Activated CD4-positive, alpha-beta T cell treated with anti-CD3 and anti-CD28 coated beads, Interleukin-2, amount 50 U/mL, for 16 hours (primary cell): ENCODE measurements around the gene OR52W1.

Experiments used
- DNase-seq: peaks from one replicate; pipeline ENCODE4 v3.0.0-alpha.2; 2020

OR52W1 gene

GRCh38 chr11:6199174-6199810 is at the start of gene OR52W1:
Gene OR52W1, plus strand, starts transcription at chr11:6199224. Its CDS starts 0 bp downstream, at chr11:6199224.
- DNase-seq, result no peak

- DNase-seq, result no peak
These were observed 47.9 kb upstream of the OR52W1 start for GRCh38 chr11:6151117-6151516.

- no peak for DNase-seq
These were observed 46.9 kb upstream of the OR52W1 start for GRCh38 chr11:6152126-6152525.

- no peak for DNase-seq
These were observed 42.2 kb upstream of the OR52W1 start for GRCh38 chr11:6156628-6157359.

- DNase-seq, result no peak
These were observed 28.8 kb upstream of the OR52W1 start, which contains the start of gene OR52B2 for GRCh38 chr11:6170226-6170625. Gene OR52B2, minus strand, starts transcription at chr11:6170326. Its CDS starts 0 bp downstream, at chr11:6170326.

- DNase-seq, result no peak
These were observed 23.6 kb upstream of the OR52W1 start for GRCh38 chr11:6175440-6175839.

GRCh38 chr11:6191742-6192141 is 7.3 kb upstream of the OR52W1 start:
- no peak for DNase-seq

- no peak for DNase-seq
These were observed 4.9 kb upstream of the OR52W1 start for GRCh38 chr11:6194065-6194581.

GRCh38 chr11:6196396-6196795 is 2.6 kb upstream of the OR52W1 start:
- DNase-seq, result peak; percentile 56

GRCh38 chr11:6197466-6198200 is 1.4 kb upstream of the OR52W1 start:
- no peak for DNase-seq

- DNase-seq, result peak; percentile 26
These were observed 2.0 kb downstream of the OR52W1 start for GRCh38 chr11:6200975-6201374.

- DNase-seq, result peak; percentile 54
These were observed 2.5 kb downstream of the OR52W1 start for GRCh38 chr11:6201481-6201880.

- DNase-seq, result no peak
These were observed 3.0 kb downstream of the OR52W1 start for GRCh38 chr11:6202041-6202440.

GRCh38 chr11:6203327-6203726 is 4.3 kb downstream of the OR52W1 start:
- peak; percentile 44 for DNase-seq

- DNase-seq, result no peak
These were observed 5.7 kb downstream of the OR52W1 start for GRCh38 chr11:6204706-6205105.

- DNase-seq, result no peak
These were observed 6.3 kb downstream of the OR52W1 start, which contains the start of gene C11orf42 for GRCh38 chr11:6205366-6205765. Gene C11orf42, plus strand, starts transcription at chr11:6205557. Its CDS starts 59 bp downstream, at chr11:6205616.

GRCh38 chr11:6206456-6207180 is 7.6 kb downstream of the OR52W1 start:
- no peak for DNase-seq

- no peak for DNase-seq
These were observed 10.8 kb downstream of the OR52W1 start for GRCh38 chr11:6209801-6210200.

- no peak for DNase-seq
These were observed 11.4 kb downstream of the OR52W1 start for GRCh38 chr11:6210274-6210955.

GRCh38 chr11:6214530-6214929 is 15.5 kb downstream of the OR52W1 start:
- DNase-seq, result no peak

GRCh38 chr11:6216501-6216900 is 17.5 kb downstream of the OR52W1 start:
- no peak for DNase-seq

- DNase-seq, result no peak
These were observed 18.7 kb downstream of the OR52W1 start for GRCh38 chr11:6217722-6218121.
